PFSK-1 (cell line): ENCODE measurements around the gene RYR2.

Experiments used
- POLR2AphosphoS5 ChIP-seq: IDR thresholded peaks from 2 replicates; pipeline ENCODE4 v1.6.1; 2012; ENCODE audit warnings: low read depth, mild to moderate bottlenecking, control low read depth, low read length, moderate library complexity
- TF ChIP-seq, protein P1 (sequence below), 2 experiments: IDR thresholded peaks; 2 replicates each; pipeline versions ENCODE4 v1.6.1 to v1.8.0; 2011 to 2012; ENCODE audit warnings: low read depth in 2 of 2, low read length in 2 of 2, control low read depth in 1 of 2, inconsistent platforms in 1 of 2, mild to moderate bottlenecking in 1 of 2, moderate library complexity in 1 of 2; ENCODE audit not compliant: insufficient read depth in 1 of 2

DNA sequence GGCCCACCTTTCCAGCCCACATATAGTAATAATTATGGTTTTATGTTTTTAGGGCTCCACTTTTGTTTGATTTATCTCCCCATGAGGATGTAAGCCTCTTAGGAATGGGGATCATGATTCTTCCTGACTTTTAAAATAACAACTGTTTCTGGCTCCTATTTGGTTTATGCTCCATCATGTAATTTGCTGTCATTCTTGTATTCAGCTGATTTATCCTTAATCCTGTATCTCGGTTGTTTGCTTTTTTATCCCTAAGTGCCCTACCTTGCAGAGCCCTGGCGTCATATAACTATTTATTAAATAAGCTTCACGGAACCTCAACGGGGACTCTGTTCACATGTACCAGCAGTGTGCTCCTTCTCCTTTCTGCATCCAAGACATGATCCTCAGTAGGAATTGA, 70.7 kb downstream of the RYR2 start:
- TF ChIP-seq POLR2AphosphoS5 = no peak
- TF ChIP-seq, protein P1, sequence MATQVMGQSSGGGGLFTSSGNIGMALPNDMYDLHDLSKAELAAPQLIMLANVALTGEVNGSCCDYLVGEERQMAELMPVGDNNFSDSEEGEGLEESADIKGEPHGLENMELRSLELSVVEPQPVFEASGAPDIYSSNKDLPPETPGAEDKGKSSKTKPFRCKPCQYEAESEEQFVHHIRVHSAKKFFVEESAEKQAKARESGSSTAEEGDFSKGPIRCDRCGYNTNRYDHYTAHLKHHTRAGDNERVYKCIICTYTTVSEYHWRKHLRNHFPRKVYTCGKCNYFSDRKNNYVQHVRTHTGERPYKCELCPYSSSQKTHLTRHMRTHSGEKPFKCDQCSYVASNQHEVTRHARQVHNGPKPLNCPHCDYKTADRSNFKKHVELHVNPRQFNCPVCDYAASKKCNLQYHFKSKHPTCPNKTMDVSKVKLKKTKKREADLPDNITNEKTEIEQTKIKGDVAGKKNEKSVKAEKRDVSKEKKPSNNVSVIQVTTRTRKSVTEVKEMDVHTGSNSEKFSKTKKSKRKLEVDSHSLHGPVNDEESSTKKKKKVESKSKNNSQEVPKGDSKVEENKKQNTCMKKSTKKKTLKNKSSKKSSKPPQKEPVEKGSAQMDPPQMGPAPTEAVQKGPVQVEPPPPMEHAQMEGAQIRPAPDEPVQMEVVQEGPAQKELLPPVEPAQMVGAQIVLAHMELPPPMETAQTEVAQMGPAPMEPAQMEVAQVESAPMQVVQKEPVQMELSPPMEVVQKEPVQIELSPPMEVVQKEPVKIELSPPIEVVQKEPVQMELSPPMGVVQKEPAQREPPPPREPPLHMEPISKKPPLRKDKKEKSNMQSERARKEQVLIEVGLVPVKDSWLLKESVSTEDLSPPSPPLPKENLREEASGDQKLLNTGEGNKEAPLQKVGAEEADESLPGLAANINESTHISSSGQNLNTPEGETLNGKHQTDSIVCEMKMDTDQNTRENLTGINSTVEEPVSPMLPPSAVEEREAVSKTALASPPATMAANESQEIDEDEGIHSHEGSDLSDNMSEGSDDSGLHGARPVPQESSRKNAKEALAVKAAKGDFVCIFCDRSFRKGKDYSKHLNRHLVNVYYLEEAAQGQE (IDR thresholded peaks at IDR 0.05; ENCODE audit: insufficient read depth in 1 of 2, low read depth in 2 of 2, low read length in 2 of 2) = no peak
